ENCODE data around the gene TNNT2.

GRCh38 chr1:201419746-201420607, 42.5 kb upstream of the TNNT2 start:
- no peak for TF ChIP-seq POLR2AphosphoS5 (IDR thresholded peaks at IDR 0.05; ENCODE audit: low read depth, low read length)
- TF ChIP-seq POLR2A (IDR thresholded peaks at IDR 0.05; ENCODE audit: low read depth, low read length): no peak
- no peak for TF ChIP-seq SPI1 (IDR thresholded peaks at IDR 0.05; ENCODE audit: low read depth, low read length)
- TF ChIP-seq TAF1 (IDR thresholded peaks at IDR 0.05; ENCODE audit: low read depth, low read length): no peak
- no peak for TF ChIP-seq PAX5 (IDR thresholded peaks at IDR 0.05; ENCODE audit: insufficient read depth, low read length, severe bottlenecking)
